Measurements from ENCODE around the gene S100A1.

GRCh38 chr1:153639280-153639679, 11.0 kb downstream of the S100A1 start:
- TF ChIP-seq, protein P1, sequence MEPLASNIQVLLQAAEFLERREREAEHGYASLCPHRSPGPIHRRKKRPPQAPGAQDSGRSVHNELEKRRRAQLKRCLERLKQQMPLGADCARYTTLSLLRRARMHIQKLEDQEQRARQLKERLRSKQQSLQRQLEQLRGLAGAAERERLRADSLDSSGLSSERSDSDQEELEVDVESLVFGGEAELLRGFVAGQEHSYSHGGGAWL (CRISPR knock-in tag; IDR thresholded peaks at IDR 0.05): no peak
- TF ChIP-seq, protein P2, sequence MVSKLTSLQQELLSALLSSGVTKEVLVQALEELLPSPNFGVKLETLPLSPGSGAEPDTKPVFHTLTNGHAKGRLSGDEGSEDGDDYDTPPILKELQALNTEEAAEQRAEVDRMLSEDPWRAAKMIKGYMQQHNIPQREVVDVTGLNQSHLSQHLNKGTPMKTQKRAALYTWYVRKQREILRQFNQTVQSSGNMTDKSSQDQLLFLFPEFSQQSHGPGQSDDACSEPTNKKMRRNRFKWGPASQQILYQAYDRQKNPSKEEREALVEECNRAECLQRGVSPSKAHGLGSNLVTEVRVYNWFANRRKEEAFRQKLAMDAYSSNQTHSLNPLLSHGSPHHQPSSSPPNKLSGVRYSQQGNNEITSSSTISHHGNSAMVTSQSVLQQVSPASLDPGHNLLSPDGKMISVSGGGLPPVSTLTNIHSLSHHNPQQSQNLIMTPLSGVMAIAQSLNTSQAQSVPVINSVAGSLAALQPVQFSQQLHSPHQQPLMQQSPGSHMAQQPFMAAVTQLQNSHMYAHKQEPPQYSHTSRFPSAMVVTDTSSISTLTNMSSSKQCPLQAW (CRISPR knock-in tag; IDR thresholded peaks at IDR 0.05): no peak
